CD4-positive, alpha-beta T cell treated with Interleukin-4 for 1 hour (primary cell): Measurements from ENCODE around the gene ALDOA.
A peak's percentile ranks its signal among the peaks of the same experiment; 100 is the strongest.

ENCODE experiments used
- DNase-seq, 2 donors: peaks; one replicate each; pipeline ENCODE4 v3.0.0-alpha.2; 2020 to 2022

ALDOA gene

DNA sequence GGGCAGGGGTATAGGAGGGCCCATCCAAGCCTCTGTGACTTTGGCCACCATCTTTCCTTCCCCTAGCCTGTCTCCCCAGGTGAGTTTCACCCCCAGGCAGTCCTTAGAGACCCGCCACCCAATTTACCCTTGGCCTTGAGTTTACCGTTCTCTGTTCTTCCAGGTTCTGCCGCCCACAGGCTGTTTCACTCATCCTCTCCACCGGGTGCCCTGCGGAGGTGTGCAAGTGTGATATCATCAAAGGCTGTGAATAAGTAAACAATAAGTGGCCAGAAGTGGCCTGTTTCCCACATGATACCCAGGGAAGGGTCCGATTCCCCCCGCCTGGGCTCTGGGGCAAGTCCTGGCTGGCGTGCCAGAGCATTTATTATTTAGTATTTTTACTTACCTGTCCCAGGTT lies 19.4 kb upstream of the ALDOA start:
- DNase-seq: no peak

GRCh38 chr16:30046588-30046987 lies 19.0 kb upstream of the ALDOA start:
- DNase-seq: no peak

DNA sequence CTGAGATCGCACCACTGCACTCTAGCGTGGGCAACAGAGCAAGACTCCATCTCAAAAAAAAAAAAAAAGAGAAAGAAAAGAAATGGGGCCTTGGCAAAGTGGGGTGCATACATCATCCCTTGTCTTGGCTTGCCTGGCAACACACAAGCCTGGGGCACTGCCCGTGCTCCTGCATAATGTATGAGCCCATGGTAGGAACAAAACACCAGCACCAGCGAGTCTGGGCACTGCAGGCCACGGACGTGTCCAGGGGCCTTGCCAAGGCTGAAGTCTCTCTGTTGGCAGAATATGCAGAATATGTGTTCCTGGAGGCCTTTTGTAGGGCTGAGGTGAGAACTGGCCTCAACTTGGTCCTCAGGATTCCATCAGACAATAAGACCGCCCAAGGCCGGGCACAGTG lies 15.7 kb upstream of the ALDOA start:
- DNase-seq: no peak

GRCh38 chr16:30051518-30051917 lies 14.0 kb upstream of the ALDOA start:
- no peak for DNase-seq

DNA sequence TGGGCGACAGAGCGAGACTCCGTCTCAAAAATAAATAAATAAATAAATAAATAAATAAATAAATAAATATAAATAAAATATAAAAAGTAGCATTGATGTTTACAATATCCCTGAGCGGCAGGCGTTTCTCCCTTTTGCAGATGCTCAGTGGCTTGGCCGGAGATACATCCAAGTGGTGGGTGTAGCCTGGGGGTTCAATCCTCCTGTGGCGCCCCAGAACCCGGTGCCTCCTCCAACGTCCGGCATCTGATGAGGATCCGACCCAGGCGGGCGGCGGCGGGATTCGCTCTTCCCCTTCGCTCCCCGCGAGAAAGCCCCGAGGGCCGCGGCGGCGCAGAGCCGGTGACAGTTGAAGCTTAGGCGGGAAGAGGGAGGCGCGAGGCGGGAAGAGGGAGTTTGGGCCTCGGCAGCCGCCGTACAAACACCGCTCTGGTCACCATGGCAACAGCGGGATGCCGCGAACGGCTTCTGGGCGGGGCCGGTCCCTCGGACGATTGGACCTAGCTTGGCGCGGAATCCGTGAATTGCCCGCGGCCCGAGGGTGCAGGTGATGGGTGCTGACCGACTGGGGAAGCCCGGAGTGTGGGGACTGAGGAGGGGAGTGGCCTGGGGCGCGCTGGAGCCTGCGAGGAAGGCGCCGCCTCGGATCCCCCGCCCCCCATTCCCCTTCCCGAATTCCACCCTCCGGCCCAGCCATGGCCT lies 12.7 kb upstream of the ALDOA start:
- DNase-seq: peak; percentile 88 to 90

DNA sequence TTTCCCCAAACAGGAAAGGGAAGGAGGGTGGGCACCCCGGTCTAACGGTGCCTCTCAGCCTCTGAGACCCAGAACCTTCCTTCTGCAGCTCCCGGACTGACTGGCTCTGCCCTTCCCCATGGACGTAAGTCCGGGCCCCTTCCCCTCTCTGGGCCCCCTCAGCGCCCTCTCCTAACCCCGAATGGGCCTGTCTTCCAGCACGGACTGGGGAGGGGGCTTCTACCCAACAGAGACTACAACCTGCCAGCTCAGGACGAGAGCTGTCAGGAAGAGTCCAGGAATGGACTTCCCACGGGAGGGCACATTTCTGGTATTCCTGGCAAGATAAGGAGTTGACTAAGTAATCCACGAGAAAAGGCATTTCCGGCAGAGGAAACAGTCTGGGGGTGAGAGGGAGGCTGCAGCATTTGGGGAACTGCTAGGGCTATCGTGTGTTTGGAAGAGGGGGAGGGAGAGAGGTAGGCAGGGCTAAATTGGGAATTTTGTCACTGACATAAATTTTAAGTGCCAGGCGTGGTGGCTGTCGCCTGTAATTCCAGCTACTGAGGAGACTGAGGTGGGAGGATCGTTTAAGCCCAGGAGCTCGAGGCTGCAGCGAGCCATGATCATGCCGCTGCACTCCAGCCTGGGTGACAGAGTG lies 12.1 kb upstream of the ALDOA start:
- DNase-seq: no peak

- DNase-seq: no peak
These were observed 11.1 kb upstream of the ALDOA start for GRCh38 chr16:30054451-30054850.

GRCh38 chr16:30054959-30055553 lies 10.5 kb upstream of the ALDOA start:
- peak; percentile 46 to 50 for DNase-seq

DNA sequence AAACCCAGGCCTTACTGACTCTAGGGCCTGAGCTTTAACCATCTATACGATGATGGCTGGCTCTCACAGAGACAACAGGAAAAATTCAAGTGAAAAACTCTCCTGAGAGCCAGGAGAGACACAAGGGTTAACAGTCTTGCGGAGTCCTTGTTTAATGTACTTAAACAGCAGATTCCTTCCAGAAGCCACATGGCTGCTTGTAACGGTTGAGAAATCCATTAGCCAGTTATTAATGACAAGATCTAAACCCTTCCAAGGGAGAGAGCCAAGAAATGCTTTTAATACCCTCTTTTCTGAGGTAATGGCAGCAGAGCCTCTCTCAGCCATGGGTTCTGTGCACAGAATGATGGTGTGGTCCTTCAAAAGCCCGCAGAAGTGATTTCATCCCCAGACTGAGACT lies 5.2 kb upstream of the ALDOA start:
- no peak for DNase-seq

DNA sequence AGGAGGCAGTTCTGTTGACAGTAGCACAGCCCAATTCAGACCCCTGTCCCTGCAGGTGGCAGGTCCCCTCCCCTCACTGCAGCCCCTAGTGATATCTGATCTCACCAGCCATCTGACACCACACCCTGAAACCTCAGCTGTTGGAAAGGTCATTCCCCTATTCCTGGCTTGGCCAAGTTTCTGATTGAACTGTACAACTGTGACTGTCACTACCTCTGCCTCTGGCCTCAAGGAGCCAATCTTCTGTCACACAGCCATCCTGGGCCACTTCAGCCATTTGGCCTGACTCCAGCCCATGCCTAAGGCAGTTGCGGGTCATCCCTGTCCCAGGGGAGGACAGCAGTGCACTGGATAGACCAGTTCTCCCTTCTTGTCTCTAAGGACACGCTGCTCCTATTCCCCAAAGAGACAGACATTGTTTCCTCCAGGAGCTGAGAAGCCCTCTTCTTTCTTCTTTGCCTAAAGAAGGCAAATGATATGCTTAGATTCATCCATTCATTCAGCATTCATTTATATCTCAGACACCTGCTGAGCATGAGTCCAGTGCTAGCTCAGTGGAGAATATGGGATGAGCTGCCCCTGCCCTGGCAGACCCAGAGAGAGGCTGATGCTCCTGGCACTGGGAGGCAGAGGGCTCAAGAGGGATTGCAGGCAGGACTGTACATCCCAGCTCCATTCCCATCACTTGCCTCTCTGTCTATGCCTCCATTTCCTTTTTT lies 4.6 kb upstream of the ALDOA start:
- no peak for DNase-seq

GRCh38 chr16:30063278-30063892 lies 2.2 kb upstream of the ALDOA start:
- DNase-seq: no peak

- DNase-seq: peak; percentile 78 to 79
These were observed 1.4 kb upstream of the ALDOA start for GRCh38 chr16:30063893-30064728.

DNA sequence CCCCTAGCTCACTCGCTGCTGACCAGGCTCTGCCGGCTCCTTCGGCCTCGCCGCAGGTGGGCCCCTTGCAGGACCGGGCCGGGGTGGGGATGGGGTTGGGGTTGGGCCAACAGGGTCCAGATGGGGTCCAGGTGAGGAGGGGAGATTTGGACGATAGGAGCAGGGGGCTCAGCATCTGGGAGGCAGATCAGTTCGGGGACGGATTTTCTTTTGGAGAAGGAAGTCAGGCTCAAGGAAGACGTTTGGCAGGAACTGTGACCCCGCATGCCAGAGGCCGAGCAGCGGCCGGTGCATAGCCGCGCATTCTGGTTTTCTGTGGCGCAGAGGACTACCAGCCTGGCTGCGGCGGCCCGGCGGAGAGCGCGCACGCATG lies 845 bp upstream of the ALDOA start:
- DNase-seq: no peak

DNA sequence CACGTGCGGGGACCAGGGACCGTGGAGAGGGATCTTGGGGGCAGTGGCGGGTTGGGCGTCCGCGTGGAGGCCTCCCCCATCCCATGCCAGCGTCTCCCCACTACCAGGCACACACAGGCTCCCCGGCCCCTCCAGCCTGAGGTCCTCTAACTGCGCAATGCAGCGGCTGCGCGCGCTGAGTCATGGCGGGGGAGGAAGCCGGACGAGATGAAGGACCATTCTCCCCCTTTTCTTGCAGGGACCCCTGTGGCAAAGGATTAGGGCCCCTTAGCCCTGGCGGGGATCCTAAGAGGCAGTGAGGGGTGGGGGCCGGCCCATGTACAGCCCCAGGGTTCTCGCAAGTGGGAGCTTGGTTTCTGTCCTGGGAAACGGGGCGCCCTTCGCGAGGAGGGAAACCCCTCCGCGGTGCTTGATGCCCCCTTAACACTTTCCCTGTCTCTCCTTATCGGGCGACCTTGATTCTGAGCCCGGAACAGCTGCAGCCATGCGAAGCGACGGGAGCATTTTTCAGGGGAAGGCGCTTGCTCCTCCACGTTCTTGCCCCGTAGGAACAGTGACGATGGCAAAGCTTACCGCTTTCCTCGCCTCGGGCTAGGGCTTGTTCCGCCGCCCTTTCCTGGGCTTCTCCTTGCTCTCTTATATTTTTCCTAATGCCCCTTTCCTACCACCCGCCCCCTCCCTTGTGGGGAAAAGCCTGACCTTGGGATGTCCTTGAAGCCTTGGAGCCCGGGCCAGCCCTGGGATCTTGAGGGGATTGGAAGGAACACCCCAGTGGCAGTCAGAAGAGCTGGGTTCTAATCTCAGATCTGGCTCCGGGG lies 592 bp downstream of the ALDOA start:
- no peak for DNase-seq

DNA sequence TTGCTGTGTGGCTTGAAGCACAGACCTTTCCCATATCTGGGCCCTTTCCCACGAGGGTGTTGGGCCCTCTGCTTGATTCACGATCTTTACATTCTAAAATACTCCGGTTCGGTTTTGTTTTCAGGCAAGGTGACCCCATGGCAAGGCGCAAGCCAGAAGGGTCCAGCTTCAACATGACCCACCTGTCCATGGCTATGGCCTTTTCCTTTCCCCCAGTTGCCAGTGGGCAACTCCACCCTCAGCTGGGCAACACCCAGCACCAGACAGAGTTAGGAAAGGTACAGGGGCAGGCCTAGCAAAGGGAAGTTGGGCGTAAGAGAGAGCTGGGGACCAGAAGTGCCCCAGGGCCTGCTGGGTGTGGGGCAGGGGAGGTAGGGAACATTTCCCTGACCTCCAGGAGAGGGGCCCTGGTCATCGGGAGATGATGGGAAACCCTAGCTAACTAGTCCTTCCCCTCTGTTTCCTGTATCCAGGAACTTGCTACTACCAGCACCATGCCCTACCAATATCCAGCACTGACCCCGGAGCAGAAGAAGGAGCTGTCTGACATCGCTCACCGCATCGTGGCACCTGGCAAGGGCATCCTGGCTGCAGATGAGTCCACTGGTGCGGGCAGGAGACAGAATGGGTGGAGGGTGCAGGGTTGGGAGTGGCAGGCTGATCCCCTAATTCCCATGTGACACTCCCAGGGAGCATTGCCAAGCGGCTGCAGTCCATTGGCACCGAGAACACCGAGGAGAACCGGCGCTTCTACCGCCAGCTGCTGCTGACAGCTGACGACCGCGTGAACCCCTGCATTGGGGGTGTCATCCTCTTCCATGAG lies 1.4 kb downstream of the ALDOA start:
- no peak for DNase-seq

DNA sequence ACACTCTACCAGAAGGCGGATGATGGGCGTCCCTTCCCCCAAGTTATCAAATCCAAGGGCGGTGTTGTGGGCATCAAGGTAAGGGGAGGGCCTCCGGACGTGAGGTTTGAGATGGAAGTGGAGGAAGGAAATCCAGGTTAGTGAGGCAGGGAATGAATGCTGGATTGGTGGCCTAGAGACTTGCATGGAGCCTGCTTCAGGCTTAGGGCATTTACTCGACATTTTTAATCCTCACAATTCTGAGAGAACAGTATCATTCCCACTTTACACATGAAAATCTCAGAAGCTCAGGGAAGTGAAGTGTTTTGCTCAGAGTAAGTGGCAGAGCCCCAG lies 2.0 kb downstream of the ALDOA start:
- no peak for DNase-seq

DNA sequence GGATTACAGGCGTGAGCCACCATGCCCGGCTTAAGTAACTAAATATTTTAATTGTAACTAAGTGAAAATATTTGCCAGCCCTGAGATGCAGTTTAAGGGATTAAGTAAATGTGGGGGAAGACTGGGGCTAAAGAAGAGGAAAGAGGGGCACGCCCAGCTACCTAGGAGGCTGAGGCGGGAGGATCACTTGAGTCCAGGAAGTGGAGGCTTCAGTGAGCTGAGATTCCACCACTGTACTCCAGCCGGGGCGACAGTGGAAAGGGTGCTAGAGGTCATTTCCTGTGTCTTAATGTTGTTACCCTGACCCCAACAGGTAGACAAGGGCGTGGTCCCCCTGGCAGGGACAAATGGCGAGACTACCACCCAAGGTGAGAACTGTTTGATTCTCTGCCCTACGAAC lies 2.8 kb downstream of the ALDOA start:
- DNase-seq: no peak

DNA sequence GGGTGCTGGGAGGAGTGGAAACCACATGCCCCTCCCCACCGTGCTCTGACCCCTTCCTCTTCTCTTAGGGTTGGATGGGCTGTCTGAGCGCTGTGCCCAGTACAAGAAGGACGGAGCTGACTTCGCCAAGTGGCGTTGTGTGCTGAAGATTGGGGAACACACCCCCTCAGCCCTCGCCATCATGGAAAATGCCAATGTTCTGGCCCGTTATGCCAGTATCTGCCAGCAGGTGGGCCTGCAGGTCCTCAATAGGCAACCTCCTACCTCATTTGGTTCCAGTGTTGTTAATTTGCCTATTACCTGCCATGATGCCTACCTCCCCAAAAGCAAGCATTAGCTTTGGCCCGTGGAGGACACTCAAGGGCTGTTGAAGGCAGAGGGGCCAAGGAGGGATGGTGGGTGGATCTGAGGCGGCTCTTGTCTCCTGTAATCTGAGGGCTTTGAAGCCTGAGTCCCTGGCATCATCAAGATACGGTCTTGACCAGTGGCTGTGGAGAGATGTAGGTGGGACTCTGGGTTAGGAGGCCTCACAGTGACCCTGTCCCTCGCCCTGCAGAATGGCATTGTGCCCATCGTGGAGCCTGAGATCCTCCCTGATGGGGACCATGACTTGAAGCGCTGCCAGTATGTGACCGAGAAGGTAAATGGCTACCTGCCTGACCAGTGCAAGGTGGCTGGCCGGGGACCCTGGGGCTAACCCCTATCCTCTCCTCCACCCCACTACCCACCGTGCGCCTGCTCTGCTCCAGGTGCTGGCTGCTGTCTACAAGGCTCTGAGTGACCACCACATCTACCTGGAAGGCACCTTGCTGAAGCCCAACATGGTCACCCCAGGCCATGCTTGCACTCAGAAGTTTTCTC lies 3.4 kb downstream of the ALDOA start:
- DNase-seq: peak; percentile 62 to 66

DNA sequence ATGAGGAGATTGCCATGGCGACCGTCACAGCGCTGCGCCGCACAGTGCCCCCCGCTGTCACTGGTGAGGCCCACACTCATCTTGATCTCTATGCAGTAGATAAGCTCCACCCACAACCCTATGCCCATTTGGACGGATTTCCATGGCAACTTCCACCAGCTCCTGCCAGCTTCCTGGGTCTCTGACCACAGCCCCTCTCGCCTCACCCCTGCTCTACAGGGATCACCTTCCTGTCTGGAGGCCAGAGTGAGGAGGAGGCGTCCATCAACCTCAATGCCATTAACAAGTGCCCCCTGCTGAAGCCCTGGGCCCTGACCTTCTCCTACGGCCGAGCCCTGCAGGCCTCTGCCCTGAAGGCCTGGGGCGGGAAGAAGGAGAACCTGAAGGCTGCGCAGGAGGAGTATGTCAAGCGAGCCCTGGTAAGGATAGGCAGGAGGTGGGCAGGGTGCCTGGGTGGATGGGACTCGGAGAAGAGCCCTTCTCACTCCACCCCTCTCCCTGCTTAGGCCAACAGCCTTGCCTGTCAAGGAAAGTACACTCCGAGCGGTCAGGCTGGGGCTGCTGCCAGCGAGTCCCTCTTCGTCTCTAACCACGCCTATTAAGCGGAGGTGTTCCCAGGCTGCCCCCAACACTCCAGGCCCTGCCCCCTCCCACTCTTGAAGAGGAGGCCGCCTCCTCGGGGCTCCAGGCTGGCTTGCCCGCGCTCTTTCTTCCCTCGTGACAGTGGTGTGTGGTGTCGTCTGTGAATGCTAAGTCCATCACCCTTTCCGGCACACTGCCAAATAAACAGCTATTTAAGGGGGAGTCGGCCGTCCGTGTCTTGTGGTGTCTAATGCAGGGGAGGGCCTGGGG lies 4.3 kb downstream of the ALDOA start:
- no peak for DNase-seq
